ENCODE measurements around the gene CXCL16. TPM values are rescaled to one million over a fixed set of nuclear protein-coding genes. Genes with fewer than 3 reads are reported as not detected.

CXCL16 gene
- total and polyA plus RNA-seq, 2 of the 13 experiments (the other 11 are each of a cell fraction or from before 2014, with no cell fraction given) = 9.4 to 101 TPM

DNA sequence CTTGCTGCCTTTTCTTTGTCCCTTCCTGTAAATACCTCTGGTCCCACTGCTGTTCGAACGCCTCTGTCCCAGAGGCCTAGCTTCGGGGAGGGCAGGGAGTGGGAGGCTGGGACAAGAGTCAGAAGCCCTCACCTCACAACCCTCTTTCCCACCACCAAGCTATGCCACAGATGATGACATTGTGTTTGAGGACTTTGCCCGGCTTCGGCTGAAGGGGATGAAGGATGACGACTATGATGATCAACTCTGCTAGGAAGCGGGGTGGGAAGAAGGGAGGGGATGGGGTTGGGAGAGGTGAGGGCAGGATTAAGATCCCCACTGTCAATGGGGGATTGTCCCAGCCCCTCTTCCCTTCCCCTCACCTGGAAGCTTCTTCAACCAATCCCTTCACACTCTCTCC, 18.9 kb downstream of the CXCL16 start:
- no peak overlapping the region for H2AFZ ChIP-seq (ENCODE audit: low read length)
- TF ChIP-seq TGIF2 (CRISPR knock-in tag; IDR thresholded peaks at IDR 0.05) (no peak), NCOA2 (CRISPR knock-in tag; IDR thresholded peaks at IDR 0.05) (no peak), ZNF263 (CRISPR knock-in tag; IDR thresholded peaks at IDR 0.05) (peak; percentile 81), FOXK2 (IDR thresholded peaks at IDR 0.05) (no peak), HNRNPK (IDR thresholded peaks at IDR 0.05; ENCODE audit: low read depth, low read length, poor library complexity, severe bottlenecking) (peak; percentile 57), SRF (IDR thresholded peaks at IDR 0.05; ENCODE audit: low read depth, low read length) (no peak), ZBTB21 (CRISPR knock-in tag; IDR thresholded peaks at IDR 0.05) (peak; percentile 87), ZNF841 (CRISPR knock-in tag; IDR thresholded peaks at IDR 0.05; ENCODE audit: borderline replicate concordance) (no peak), ZNF414 (CRISPR knock-in tag; IDR thresholded peaks at IDR 0.05) (no peak), SRSF9 (IDR thresholded peaks at IDR 0.05; ENCODE audit: borderline replicate concordance, insufficient read depth, low read depth, low read length, poor library complexity, severe bottlenecking) (no peak), TP53 (CRISPR knock-in tag; conservative IDR thresholded peaks at IDR 0.05) (no peak), FOSL2 (CRISPR knock-in tag; IDR thresholded peaks at IDR 0.05) (peak; percentile 43; the same call in 1 of the 2 replicates), MZF1 (CRISPR knock-in tag; IDR thresholded peaks at IDR 0.05; ENCODE audit: borderline replicate concordance) (no peak), CREB1 (IDR thresholded peaks at IDR 0.05) (peak; percentile 33; the same call in 1 of the 2 replicates), CREB1 (CRISPR knock-in tag; IDR thresholded peaks at IDR 0.05) (no peak), HOXA3 (CRISPR knock-in tag; IDR thresholded peaks at IDR 0.05) (peak; percentile 35; the same call in 1 of the 2 replicates), ZNF883 (CRISPR knock-in tag; IDR thresholded peaks at IDR 0.05; ENCODE audit: not compliant biosample characterization) (no peak)
- TF ChIP-seq, protein P1, sequence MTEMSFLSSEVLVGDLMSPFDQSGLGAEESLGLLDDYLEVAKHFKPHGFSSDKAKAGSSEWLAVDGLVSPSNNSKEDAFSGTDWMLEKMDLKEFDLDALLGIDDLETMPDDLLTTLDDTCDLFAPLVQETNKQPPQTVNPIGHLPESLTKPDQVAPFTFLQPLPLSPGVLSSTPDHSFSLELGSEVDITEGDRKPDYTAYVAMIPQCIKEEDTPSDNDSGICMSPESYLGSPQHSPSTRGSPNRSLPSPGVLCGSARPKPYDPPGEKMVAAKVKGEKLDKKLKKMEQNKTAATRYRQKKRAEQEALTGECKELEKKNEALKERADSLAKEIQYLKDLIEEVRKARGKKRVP (CRISPR knock-in tag; IDR thresholded peaks at IDR 0.05) = peak in 1 of 2 experiments; percentile 52; a peak in 1 of 4 replicates
- H3K4me1 ChIP-seq (ENCODE audit: insufficient read depth, low read length) = peaks cover 35% of the 10 kb centered on the region
- H3K36me3 ChIP-seq (replicated peaks in 1 of 2; ENCODE audit: control insufficient read depth in 1 of 2, insufficient read depth in 2 of 2, low read length in 2 of 2) = peaks cover 8 to 31% of the 10 kb centered on the region in 2 experiments; a peak in 4 of 5 replicates
- ATAC-seq = peak; percentile 26
- intact Hi-C loops (cut with micrococcal nuclease; ENCODE audit: unreplicated experiment) (loop anchor here (1.0 kb wide), 2 partner anchors 10 kb away; partner anchors contain the start of gene ARRB2), in situ Hi-C loops (cut with HindIII; ENCODE audit: extremely low pct_ligation_motif_present, low pct_unique_long_range_greater_than_20kb) (no loop called here)
- no peak overlapping the region for H3K4me3 ChIP-seq (replicated peaks in 1 of 3; ENCODE audit: insufficient read depth in 1 of 3, low read depth in 2 of 3, low read length in 3 of 3)
- H3K9ac ChIP-seq (ENCODE audit: insufficient read depth, low read depth, low read length) = peak overlapping the region; percentile 8; the same call in 1 of the 2 replicates
- no peaks in the 10 kb centered on the region for H4K20me1 ChIP-seq (ENCODE audit: insufficient read depth, low read length)
- peak; percentile 32 for FAIRE-seq
- peak; percentile 62 for DNase-seq (ENCODE audit: low spot score)
- POLR2A ChIA-PET = interaction anchor here (0.6 to 3.6 kb wide), 14 partner anchors 9 to 247 kb away, joined by 3 to 87 read pairs (median 12); partner anchors contain the start of genes ARRB2, GLTPD2, MED11 and PELP1
- no peaks in the 10 kb centered on the region for H3K27me3 ChIP-seq (ENCODE audit: control insufficient read depth in 1 of 2, insufficient read depth in 2 of 2, low read length in 2 of 2)
- H3K9me3 ChIP-seq (ENCODE audit: low read length) = no peaks in the 10 kb centered on the region
- H3K4me2 ChIP-seq (ENCODE audit: low read depth, low read length) = peak overlapping the region; percentile 70
- WGBS (ENCODE audit: low lambda C conversion rate) = 44% methylated on average over 7 of the region's 7 CpGs
- no peaks in the 10 kb centered on the region for H3K79me2 ChIP-seq (ENCODE audit: insufficient read depth, low read length)
- peak overlapping the region; percentile 68 for H3K27ac ChIP-seq (ENCODE audit: extremely low read length, insufficient read depth, low read length)
- BruUV-seq (replicated peaks) = TSS peak; percentile 74
- CTCF ChIA-PET (ENCODE audit: low intra/inter-chr PET ratio, low total read pairs) = no interaction called here

Measured in HepG2 (cell line).